ENCODE data around the gene CYP2J2. TPM values are rescaled to one million over a fixed set of nuclear protein-coding genes. Genes with fewer than 3 reads are reported as not detected.

Gene CYP2J2
- total and polyA plus RNA-seq, 2 donors from 2014 or later: 1.0 to 4.6 TPM

GRCh38 chr1:59937636-59938210, 11.2 kb upstream of the CYP2J2 start:
- TF ChIP-seq CTCF (IDR thresholded peaks at IDR 0.05; ENCODE audit: borderline replicate concordance, extremely low read depth, insufficient read depth): no peak
- intact Hi-C loops (cut with DNase I): no loop called here
- Histone ChIP-seq H3K27ac (ENCODE audit: low read depth in 2 of 2, low read length in 2 of 2) (no peak overlapping the region), H3K9me3 (ENCODE audit: control insufficient read depth in 2 of 3, insufficient read depth in 1 of 3, low read length in 3 of 3) (no peaks in the 10 kb centered on the region), H3K4me3 (ENCODE audit: low read length in 3 of 3) (no peak overlapping the region), H3K36me3 (ENCODE audit: control insufficient read depth in 2 of 3, insufficient read depth in 3 of 3, low read length in 3 of 3) (no peaks in the 10 kb centered on the region), H3K27me3 (ENCODE audit: control insufficient read depth, insufficient read depth, low read length) (no peaks in the 10 kb centered on the region), H3K4me1 (ENCODE audit: control insufficient read depth in 2 of 3, insufficient read depth in 2 of 3, low read depth in 1 of 3, low read length in 3 of 3) (no peaks in the 10 kb centered on the region), H3K9ac (ENCODE audit: low read length in 3 of 3) (no peak overlapping the region)
- DNase-seq (no peak), FAIRE-seq (no peak)

GRCh38 chr1:59936358-59936821, 9.8 kb upstream of the CYP2J2 start:
- DNase-seq (no peak), FAIRE-seq (no peak)
- no peak overlapping the region for H3K27ac ChIP-seq (ENCODE audit: low read depth in 2 of 2, low read length in 2 of 2)
- no peaks in the 10 kb centered on the region for H3K9me3 ChIP-seq (ENCODE audit: control insufficient read depth in 2 of 3, insufficient read depth in 1 of 3, low read length in 3 of 3)
- H3K4me3 ChIP-seq (ENCODE audit: low read length in 3 of 3): no peak overlapping the region
- H3K9ac ChIP-seq (ENCODE audit: low read length in 3 of 3): no peak overlapping the region
- H3K36me3 ChIP-seq (ENCODE audit: control insufficient read depth in 2 of 3, insufficient read depth in 3 of 3, low read length in 3 of 3): no peaks in the 10 kb centered on the region
- TF ChIP-seq CTCF (IDR thresholded peaks at IDR 0.05; ENCODE audit: borderline replicate concordance, extremely low read depth, insufficient read depth): no peak
- no peaks in the 10 kb centered on the region for H3K27me3 ChIP-seq (ENCODE audit: control insufficient read depth, insufficient read depth, low read length)
- intact Hi-C loops (cut with DNase I): no loop called here
- H3K4me1 ChIP-seq (ENCODE audit: control insufficient read depth in 2 of 3, insufficient read depth in 2 of 3, low read depth in 1 of 3, low read length in 3 of 3): no peaks in the 10 kb centered on the region

GRCh38 chr1:59928996-59929395, 2.4 kb upstream of the CYP2J2 start:
- Histone ChIP-seq H3K9me3 (ENCODE audit: control insufficient read depth in 2 of 3, insufficient read depth in 1 of 3, low read length in 3 of 3) (peaks cover 0 to 4% (median 3%) of the 10 kb centered on the region in 3 donors), H3K4me1 (ENCODE audit: control insufficient read depth in 2 of 3, insufficient read depth in 2 of 3, low read depth in 1 of 3, low read length in 3 of 3) (no peaks in the 10 kb centered on the region), H3K27me3 (ENCODE audit: control insufficient read depth, insufficient read depth, low read length) (no peaks in the 10 kb centered on the region), H3K36me3 (ENCODE audit: control insufficient read depth in 2 of 3, insufficient read depth in 3 of 3, low read length in 3 of 3) (no peaks in the 10 kb centered on the region), H3K27ac (ENCODE audit: low read depth in 2 of 2, low read length in 2 of 2) (no peak overlapping the region), H3K9ac (ENCODE audit: low read length in 3 of 3) (no peak overlapping the region), H3K4me3 (ENCODE audit: low read length in 3 of 3) (no peak overlapping the region)
- DNase-seq: no peak
- no peak for FAIRE-seq
- TF ChIP-seq CTCF (IDR thresholded peaks at IDR 0.05; ENCODE audit: borderline replicate concordance, extremely low read depth, insufficient read depth): no peak
- intact Hi-C loops (cut with DNase I): no loop called here

- FAIRE-seq: no peak
Measured at GRCh38 chr1:59927213-59927612, 640 bp upstream of the CYP2J2 start.

More at GRCh38 chr1:59927213-59927612, 640 bp upstream of the CYP2J2 start:
- Histone ChIP-seq H3K4me3 (ENCODE audit: low read length in 3 of 3) (no peak overlapping the region), H3K9me3 (ENCODE audit: control insufficient read depth in 2 of 3, insufficient read depth in 1 of 3, low read length in 3 of 3) (peaks cover 0 to 4% (median 3%) of the 10 kb centered on the region in 3 donors), H3K27ac (ENCODE audit: low read depth in 2 of 2, low read length in 2 of 2) (no peak overlapping the region), H3K36me3 (ENCODE audit: control insufficient read depth in 2 of 3, insufficient read depth in 3 of 3, low read length in 3 of 3) (no peaks in the 10 kb centered on the region), H3K4me1 (ENCODE audit: control insufficient read depth in 2 of 3, insufficient read depth in 2 of 3, low read depth in 1 of 3, low read length in 3 of 3) (no peaks in the 10 kb centered on the region), H3K9ac (ENCODE audit: low read length in 3 of 3) (no peak overlapping the region), H3K27me3 (ENCODE audit: control insufficient read depth, insufficient read depth, low read length) (no peaks in the 10 kb centered on the region)
- no peak for DNase-seq
- intact Hi-C loops (cut with DNase I): no loop called here
- no peak for TF ChIP-seq CTCF (IDR thresholded peaks at IDR 0.05; ENCODE audit: borderline replicate concordance, extremely low read depth, insufficient read depth)

Data from kidney (tissue), 14 donors.